Activated T-cell treated with anti-CD3 and anti-CD28 coated beads, Interleukin-2, amount 50 U/mL, for 1 hour (primary cell): ENCODE results near the gene SHISA6.
"Not testable (repeated sequence)": the region's sequence is repeated elsewhere in the genome, so short reads cannot be mapped to it uniquely, and the experiment has no call there.

Experiments
- DNase-seq: peaks from one replicate; pipeline ENCODE4 v3.0.0-alpha.2; 2020

Gene SHISA6

GRCh38 chr17:11267999-11268575, 27.1 kb downstream of the SHISA6 start:
- DNase-seq: no peak

DNA sequence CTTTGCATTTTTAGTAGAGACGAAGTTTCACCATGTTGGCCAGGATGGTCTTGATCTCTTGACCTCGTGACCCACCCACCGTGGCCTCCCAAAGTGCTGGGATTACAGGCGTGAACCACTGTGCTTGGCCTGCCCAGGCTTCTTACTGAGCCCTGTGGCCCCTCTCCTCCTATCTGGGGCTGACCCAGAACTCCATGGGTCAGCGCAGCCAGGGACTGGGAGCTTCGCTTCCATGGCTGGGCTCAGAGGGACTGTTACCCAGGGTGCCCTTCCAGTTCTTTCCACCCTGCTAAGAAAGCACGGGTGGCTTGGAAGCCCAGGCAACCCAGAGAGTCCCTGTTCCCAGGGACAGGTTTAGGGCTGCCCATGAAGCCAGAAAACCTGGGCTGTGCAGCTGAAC, 28.2 kb downstream of the SHISA6 start:
- no peak for DNase-seq

GRCh38 chr17:11272191-11272590, 31.2 kb downstream of the SHISA6 start:
- no peak for DNase-seq

DNA sequence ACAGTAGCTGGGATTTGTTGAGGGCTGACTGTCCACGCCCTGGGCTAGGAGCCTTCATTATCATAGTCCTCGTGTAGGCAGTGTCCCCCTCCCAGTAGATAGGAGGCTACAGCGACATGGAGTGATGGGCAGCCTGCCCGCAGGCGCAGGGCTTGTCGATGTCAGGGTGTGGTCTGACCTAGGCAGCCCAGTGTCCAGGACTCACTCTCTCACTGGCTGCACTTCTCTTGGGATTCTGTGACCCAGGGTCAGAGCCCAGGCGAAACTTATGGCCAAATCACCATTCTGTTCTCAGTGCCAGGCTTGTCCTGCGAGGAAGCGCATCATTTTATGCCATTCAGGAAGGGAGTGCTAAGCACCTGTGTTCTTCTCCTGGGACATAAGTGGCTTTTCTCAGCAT, 32.6 kb downstream of the SHISA6 start:
- DNase-seq: no peak

- DNase-seq: no peak
Measured at GRCh38 chr17:11274106-11274505, 33.1 kb downstream of the SHISA6 start.

- DNase-seq: no peak
Measured at GRCh38 chr17:11276486-11276885, 35.5 kb downstream of the SHISA6 start.

DNA sequence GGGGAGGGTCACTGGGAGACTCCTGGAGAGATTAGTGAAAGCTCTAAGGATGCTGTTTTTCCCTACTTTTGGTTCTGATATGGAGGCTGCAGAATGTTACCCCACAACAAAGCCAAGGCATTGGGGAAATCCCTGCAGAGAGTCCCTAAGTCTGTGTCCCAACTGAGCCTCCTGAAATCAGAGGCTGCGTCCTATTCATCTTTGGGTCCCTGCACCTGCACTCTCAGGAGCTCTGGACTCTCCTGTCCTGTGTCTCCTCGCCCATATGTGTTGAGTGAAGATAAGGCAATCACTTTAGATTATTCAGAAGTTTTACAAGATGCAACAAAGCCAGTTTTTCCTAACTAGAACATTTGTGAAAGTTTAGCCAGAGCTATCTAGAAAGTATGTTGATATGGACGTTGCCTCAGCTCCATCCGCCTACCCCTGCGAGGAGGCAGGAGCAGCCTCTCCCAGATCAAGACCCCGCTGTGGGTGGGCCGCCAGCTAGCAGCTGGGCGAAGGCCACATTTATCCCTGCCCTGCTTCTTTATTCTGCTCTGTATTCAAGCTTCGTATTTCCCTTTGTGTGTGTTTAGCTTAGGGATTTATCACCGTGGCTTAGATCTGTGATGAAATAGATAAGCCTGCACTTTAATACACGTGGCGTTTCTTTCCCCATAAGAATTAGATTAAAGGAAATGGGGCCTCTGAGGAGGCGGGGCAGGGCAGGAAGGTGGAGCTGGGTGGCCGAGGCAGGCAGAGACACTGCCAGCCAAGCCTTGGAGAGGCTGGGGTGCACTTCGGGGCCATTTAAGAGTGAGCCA, 37.4 kb downstream of the SHISA6 start:
- no peak for DNase-seq

DNA sequence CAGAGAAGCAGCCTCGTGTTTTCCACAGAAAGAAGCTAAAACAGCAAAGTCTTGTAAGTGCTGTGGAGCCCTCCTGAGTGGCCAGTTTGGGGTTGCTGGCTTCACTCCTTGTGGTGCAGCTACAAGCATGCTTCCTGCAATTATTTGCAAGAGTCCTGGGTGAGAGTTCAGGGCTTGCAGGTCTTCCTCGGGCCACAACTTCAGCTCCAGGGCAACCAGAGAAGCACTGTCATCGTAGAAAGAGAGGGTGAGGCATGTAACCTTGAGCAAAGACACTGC, 37.9 kb downstream of the SHISA6 start:
- DNase-seq: no peak

DNA sequence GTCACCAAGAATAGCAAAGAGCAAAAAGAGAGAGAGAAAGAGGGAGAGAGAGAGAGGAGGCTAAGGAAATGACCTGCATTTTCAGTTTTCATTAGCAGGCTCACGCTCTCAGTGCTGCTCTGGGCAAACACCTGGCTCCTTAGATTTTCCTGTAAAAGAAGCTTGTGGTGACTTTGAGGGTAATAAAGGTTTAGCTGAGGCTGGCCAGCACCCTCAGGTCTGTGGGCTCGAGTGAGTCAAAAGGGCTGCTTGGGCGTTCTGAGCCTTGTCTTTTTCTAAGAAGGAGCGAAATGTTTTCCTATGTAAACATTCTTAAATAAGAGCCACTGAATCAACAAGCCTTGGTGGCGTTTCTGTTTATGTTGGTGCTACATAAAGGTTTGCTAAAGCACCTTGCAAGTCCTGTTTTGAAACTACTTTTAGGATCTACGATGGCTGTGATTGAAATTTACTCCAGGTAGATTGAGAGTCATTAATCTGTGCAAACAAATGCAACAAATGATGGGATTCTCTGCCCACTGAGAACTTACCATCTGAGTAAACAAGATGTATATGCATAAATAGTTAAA, 38.8 kb downstream of the SHISA6 start:
- no peak for DNase-seq

GRCh38 chr17:11282586-11282985, 41.6 kb downstream of the SHISA6 start:
- no peak for DNase-seq

DNA sequence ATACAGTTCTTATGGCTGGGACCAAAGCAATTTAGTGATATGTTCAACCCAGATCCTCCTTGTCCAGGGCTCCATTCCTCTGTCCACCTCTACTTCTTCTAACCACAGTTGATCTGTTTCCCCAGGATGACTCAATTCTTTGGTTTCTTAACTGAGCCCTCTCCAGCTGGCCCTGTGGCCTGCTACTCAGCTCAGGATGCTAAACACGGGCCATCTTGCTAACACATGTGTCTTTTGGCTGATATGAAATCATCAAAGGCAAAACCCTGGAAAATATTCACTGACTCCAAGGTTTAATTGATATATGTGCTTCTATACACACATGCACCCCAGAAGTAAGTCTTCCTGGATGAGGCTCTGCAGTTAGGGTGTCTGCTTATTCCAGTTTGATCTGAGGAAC, 43.8 kb downstream of the SHISA6 start:
- no peak for DNase-seq

DNA sequence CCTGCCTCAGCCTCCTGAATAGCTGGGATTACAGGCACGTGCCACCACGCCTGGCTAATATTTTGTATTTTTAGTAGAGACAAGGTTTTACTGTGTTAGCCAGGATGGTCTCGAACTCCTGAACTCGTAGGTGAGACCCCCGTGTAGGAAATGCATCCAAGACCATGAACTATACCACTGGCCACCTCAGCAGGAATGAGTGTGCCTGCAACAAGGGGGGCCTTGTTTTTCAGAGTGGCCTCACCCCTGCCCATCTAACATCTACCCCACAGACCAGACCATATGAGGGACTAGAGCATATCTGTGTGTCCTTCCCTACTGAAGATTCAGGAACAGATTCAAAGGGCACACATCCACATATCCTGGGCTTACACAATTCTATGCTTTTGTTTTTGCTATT, 44.9 kb downstream of the SHISA6 start:
- DNase-seq: no peak

DNA sequence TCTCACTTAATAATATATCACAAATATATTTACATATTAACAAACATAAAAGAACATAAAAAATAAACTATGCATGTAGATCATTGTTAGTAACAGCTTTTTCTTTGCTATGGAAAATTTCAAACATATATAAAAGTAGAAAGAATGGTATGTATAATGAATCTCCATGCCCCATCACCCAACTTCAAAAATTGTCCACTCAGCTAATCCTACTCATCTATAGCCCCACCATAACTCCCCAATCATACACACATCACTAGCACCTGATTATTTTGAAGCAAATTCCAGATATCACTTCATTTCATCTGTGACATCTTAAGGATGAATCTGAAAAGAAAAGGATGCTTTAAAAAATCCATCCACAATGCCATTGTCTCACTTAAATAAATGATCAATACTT, 46.8 kb downstream of the SHISA6 start:
- no peak for DNase-seq

DNA sequence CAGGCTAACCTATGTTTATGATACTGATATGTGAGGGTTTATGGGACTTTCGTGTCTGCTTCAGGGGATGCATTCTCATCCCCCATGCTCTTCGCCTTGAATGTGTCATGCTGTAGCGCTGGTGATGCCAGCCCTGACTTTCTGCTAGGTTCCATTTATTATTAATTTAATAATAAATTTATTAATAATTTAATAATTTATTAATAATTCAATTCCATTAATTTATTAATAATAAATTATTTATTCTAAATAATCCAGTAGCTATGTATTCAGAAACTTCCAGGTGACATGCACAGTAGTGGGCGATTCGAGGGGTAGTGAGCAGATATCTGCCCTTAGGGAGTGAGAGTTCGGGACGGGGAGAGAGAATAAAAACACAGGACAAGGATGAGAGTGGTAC, 49.8 kb downstream of the SHISA6 start:
- DNase-seq: no peak

DNA sequence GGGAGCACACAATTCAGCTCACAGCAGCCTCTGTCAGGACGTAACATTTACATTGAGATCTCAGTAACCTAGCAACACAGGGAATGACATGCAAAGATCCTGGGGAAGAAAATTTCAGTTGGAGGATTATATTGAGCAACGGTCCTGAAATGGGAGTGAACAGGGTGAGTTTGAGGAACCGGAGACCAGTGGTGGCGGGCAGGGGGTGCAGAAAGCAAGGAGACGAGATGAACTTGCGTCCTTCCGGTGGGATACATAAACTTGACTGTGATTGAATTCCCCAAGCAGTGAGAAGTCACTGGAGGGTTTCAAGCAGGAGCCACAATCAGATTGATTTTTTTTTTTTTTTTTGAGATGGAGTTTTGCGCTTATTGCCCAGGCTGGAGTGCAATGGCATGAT, 51.5 kb downstream of the SHISA6 start:
- DNase-seq: no peak

- DNase-seq: no peak
Measured at GRCh38 chr17:11293480-11293879, 52.5 kb downstream of the SHISA6 start.

- DNase-seq: no peak
Measured at GRCh38 chr17:11294826-11295225, 53.8 kb downstream of the SHISA6 start.

DNA sequence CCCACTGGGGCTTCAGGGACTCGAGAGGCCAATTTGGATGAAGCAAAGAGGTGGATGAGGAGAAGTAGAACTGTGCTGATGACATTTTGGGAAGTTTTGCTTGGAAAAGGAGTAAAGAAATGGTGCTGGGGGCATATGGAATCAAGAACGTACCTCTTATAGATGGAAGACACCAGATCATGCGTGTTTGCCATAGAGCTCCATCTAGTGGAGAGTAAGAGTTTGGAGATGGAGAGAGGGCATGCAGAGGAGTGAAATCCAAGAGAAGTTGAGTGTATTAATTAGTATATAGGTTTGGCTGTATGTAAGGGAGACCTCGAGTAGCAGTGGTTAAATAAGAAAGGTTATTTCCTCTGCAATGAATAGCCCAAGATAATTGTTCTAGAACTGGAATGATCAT, 56.0 kb downstream of the SHISA6 start:
- no peak for DNase-seq

- no peak for DNase-seq
Measured at GRCh38 chr17:11298401-11298800, 57.4 kb downstream of the SHISA6 start.

DNA sequence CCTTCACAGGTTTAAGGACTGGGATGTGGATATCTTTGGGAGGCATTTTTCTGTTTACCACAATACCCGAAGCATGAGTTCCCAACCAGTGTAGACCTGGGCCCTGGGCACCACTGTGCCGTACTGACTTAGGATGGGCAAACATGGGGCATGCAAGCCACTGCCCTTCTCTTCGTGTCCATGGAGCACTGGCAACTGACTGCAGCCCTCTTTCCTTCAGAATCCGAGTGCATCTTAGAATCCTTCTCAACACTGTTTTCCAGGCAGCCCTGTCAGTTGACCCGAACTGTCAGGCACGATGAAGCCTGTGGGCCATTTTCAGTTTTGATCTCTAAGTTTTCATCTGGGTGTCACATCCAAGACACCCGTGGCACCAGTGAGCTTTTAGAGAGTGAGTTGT, 59.2 kb downstream of the SHISA6 start:
- no peak for DNase-seq

- DNase-seq: no peak
Measured at GRCh38 chr17:11300738-11301137, 59.7 kb downstream of the SHISA6 start.

GRCh38 chr17:11301874-11302273, 60.9 kb downstream of the SHISA6 start:
- DNase-seq: not testable (repeated sequence)

DNA sequence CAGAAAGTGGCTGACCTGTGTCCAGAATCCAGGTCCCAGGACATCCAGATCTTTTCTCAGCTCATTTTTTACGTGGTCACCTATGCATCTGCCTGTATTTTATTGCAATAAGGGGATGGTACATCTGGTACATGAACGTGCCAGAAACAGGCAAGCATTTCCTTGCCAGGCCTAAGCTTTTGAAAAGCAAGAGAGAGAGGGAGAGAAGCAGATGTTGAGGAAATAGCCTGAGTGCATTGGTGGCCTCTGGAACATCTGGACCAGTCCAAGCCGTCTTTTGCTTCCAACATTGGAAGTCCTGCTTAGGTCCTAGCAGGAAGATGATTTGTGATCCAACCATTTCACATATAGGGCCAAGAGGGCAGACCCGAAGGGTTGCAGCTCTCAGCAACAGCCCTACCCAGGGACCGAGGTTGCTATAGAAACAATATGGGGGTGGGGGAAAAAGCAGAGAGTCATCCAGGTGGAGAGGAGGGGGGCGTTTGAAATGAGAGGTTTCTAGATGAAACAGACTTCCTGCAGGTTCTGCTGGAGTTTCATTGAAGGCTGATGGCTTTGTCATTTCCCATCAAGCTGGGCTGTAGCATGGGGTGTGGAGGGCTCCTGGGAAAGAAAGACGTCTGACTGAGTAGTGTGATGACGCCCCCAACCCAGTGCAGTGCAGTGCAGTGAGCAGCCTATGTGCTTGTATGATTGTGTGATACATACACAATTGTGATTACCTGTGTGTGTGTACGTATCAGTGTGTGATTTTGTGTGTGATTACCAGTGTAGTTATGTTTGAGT, 61.6 kb downstream of the SHISA6 start:
- DNase-seq: no peak

GRCh38 chr17:11303773-11304394, 62.9 kb downstream of the SHISA6 start:
- DNase-seq: no peak
